Measurements from ENCODE around the gene SLK.

The SLK gene

DNA sequence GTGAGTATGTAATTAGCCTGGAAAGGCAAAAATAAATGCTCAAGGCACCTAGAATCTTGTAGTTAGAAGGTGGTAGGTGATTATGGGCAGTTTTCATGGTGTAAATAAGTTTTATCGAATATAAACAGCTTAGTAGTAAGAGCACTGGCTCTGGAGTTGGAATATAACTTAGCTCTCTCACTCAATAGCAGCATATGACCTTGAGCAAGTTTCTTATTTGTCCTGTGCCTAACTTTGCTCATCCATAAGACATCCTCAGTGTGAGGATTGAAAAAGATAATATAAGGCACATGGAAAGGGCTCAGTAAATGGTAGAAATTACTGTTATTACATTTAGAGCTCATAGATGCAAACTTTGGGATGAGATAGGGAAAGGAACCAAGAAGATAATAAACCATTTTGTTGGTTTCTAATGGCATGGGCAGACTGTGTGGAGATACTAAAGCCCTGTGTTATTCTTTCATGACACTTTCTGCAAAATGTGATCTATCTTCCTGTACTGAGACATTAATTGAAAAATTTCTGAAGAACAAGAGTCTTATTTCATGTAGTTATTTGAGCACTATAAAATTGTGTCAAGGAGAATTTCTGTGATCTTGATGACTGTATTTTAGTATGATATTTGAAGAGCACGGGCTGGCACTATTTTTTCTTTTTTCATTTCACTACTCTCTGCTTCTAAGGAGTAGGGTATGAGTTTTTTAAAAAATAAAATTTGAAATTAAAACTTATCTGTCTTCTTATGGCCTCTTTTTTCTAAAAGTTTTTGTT is 3.1 kb downstream of the SLK start:
- TF ChIP-seq, protein P1, sequence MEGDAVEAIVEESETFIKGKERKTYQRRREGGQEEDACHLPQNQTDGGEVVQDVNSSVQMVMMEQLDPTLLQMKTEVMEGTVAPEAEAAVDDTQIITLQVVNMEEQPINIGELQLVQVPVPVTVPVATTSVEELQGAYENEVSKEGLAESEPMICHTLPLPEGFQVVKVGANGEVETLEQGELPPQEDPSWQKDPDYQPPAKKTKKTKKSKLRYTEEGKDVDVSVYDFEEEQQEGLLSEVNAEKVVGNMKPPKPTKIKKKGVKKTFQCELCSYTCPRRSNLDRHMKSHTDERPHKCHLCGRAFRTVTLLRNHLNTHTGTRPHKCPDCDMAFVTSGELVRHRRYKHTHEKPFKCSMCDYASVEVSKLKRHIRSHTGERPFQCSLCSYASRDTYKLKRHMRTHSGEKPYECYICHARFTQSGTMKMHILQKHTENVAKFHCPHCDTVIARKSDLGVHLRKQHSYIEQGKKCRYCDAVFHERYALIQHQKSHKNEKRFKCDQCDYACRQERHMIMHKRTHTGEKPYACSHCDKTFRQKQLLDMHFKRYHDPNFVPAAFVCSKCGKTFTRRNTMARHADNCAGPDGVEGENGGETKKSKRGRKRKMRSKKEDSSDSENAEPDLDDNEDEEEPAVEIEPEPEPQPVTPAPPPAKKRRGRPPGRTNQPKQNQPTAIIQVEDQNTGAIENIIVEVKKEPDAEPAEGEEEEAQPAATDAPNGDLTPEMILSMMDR (IDR thresholded peaks at IDR 0.05; ENCODE audit: low read depth, low read length) = no peak
- Histone ChIP-seq H3K36me3 (peaks cover 10% of the 10 kb centered on the region), H3K9me3 (ENCODE audit: severe bottlenecking) (no peaks in the 10 kb centered on the region), H3K27ac (no peak overlapping the region), H3K27me3 (ENCODE audit: insufficient read depth, low read depth, severe bottlenecking) (no peaks in the 10 kb centered on the region), H3K4me3 (ENCODE audit: low read depth, low read length) (no peak overlapping the region)
- no peak for DNase-seq

DNA sequence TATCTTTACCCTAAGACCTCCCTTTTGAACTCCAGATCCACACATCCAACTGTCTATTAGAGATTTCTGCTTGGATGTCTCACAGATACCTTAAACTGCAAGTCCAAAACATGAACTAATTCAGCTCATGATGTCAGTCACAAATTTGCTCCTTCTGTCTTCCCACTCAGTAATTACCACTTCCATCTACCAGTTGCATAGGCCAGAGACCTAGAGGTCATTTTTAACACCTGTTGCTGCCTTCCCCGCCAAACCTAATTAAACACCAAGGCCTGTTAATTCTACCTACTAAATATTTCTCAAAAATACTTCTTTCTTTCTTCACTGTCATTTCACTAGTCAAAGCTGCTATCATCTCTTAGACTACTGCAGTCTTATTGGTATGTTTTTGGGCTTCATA is 8.2 kb downstream of the SLK start:
- DNase-seq = no peak
- Histone ChIP-seq H3K27ac (no peak overlapping the region), H3K4me3 (ENCODE audit: low read depth, low read length) (no peak overlapping the region), H3K9me3 (ENCODE audit: severe bottlenecking) (no peaks in the 10 kb centered on the region), H3K27me3 (ENCODE audit: insufficient read depth, low read depth, severe bottlenecking) (no peaks in the 10 kb centered on the region), H3K36me3 (no peaks in the 10 kb centered on the region; the same call in 1 of the 2 replicates)
- TF ChIP-seq, protein P1 (IDR thresholded peaks at IDR 0.05; ENCODE audit: low read depth, low read length) = no peak

DNA sequence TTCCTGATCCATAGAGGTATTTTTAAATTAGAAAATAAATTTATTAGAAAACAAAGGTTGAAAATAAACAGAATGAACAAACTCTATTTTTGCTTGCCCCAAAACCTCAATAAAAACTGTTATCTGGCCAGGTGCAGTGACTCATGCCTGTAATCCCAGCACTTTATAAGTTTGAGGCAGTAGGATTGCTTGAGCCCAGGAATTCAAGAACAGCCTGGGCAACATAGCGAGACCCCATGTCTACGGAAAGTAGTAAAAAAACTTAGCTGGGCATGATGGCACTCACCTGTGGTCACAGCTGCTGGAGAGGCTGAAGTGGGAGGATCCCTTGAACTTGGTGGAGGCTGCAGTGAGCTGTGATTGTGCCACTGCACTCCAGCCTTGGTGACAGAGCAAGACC is 10.3 kb downstream of the SLK start:
- no peak overlapping the region for H3K27ac ChIP-seq
- TF ChIP-seq, protein P1 (IDR thresholded peaks at IDR 0.05; ENCODE audit: low read depth, low read length) = no peak
- no peaks in the 10 kb centered on the region for H3K27me3 ChIP-seq (ENCODE audit: insufficient read depth, low read depth, severe bottlenecking)
- no peaks in the 10 kb centered on the region; the same call in 1 of the 2 replicates for H3K36me3 ChIP-seq
- no peaks in the 10 kb centered on the region for H3K9me3 ChIP-seq (ENCODE audit: severe bottlenecking)
- DNase-seq = no peak
- H3K4me3 ChIP-seq (ENCODE audit: low read depth, low read length) = no peak overlapping the region

DNA sequence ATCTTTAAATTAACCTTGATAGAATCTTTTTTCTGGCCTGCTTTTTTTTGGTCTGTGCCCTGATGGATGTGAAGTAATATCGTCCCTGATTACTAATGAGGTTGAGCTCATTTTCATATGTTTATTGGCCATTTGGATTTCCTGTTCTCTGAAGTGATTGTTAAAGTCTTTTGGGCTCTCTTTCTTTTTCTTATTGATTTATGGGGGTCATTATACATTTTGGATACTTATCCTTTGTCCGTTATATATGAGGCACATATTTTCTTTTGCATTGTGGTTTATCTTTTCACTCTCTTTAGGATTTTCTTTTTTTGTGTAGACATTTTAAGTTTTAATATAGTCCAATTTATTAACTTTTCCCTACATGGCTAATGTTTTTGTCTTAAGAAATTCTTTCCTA is 12.6 kb downstream of the SLK start:
- Histone ChIP-seq H3K27ac (no peak overlapping the region), H3K9me3 (ENCODE audit: severe bottlenecking) (no peaks in the 10 kb centered on the region), H3K36me3 (no peaks in the 10 kb centered on the region), H3K27me3 (ENCODE audit: insufficient read depth, low read depth, severe bottlenecking) (no peaks in the 10 kb centered on the region), H3K4me3 (ENCODE audit: low read depth, low read length) (no peak overlapping the region)
- TF ChIP-seq, protein P1 (IDR thresholded peaks at IDR 0.05; ENCODE audit: low read depth, low read length) = no peak
- DNase-seq = no peak

DNA sequence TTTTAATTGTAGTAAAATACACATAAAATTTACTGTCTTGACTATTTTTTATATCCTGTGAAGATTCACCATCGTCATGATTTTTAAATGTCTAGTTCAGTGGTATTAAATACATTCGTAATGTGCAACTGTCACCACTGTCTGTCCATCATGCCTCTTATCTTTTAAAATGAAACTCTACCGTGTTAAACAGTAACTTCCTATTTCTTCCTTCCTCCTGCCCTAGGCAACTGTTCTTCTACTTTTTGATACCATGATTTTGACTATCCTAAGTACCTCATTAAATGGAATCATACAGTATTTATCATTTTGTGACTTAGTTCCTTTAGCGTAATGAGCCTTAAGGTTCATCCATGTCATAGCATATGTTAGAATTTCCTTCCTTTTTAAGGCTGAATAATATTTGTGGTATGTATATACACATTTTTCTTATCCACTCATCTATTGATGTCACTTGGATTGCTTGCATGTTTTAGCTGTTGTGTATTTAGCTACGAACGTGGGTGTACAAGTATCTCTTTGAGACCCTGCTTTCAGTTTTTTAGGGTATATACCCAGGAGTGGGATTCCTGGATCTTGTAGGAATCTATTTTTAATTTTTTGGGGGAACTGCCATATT is 13.5 kb downstream of the SLK start:
- no peaks in the 10 kb centered on the region for H3K36me3 ChIP-seq
- no peak for DNase-seq
- TF ChIP-seq, protein P1 (IDR thresholded peaks at IDR 0.05; ENCODE audit: low read depth, low read length) = no peak
- no peaks in the 10 kb centered on the region for H3K9me3 ChIP-seq (ENCODE audit: severe bottlenecking)
- no peaks in the 10 kb centered on the region for H3K27me3 ChIP-seq (ENCODE audit: insufficient read depth, low read depth, severe bottlenecking)
- H3K4me3 ChIP-seq (ENCODE audit: low read depth, low read length) = no peak overlapping the region
- H3K27ac ChIP-seq = no peak overlapping the region

Data from WERI-Rb-1 (cell line).